HG02840 (cell line): ENCODE data around the gene PCDHGA1.
"Not testable (repeated sequence)": the region's sequence is repeated elsewhere in the genome, so short reads cannot be mapped to it uniquely, and the experiment has no call there.

Experiments used
- ATAC-seq: cut with Tn5 transposase; IDR thresholded peaks from one replicate; pipeline ENCODE4 v1.9.1; 2021; ENCODE audit warnings: mild to moderate bottlenecking, moderate library complexity, moderate number of reproducible peaks; ENCODE audit not compliant: unreplicated experiment, low FRiP score

Gene PCDHGA1

GRCh38 chr5:141375444-141376155 lies 45.3 kb downstream of the PCDHGA1 start:
- ATAC-seq: not testable (repeated sequence)

GRCh38 chr5:141382469-141383294 lies 52.4 kb downstream of the PCDHGA1 start, which contains the start of gene PCDHGA7:
PCDHGA7 (plus strand) TSS chr5:141382742; CDS start chr5:141382900, 158 bp downstream.
- no peak for ATAC-seq

GRCh38 chr5:141383345-141383744 lies 53.0 kb downstream of the PCDHGA1 start:
- ATAC-seq: no peak

- no peak for ATAC-seq
Measured at GRCh38 chr5:141384471-141385267, 54.4 kb downstream of the PCDHGA1 start.

GRCh38 chr5:141387557-141388311 lies 57.4 kb downstream of the PCDHGA1 start, which contains the start of gene PCDHGB4:
PCDHGB4 (plus strand) TSS chr5:141387698; CDS start chr5:141387885, 187 bp downstream.
- ATAC-seq: not testable (repeated sequence)

- ATAC-seq: no peak
Measured at GRCh38 chr5:141388661-141389060, 58.3 kb downstream of the PCDHGA1 start.

GRCh38 chr5:141389153-141390042 lies 59.1 kb downstream of the PCDHGA1 start:
- no peak for ATAC-seq

GRCh38 chr5:141392429-141393198 lies 62.3 kb downstream of the PCDHGA1 start, which contains the start of gene PCDHGA8:
PCDHGA8 (plus strand) TSS chr5:141392633; CDS start chr5:141392814, 181 bp downstream.
- no peak for ATAC-seq

- ATAC-seq: no peak
Measured at GRCh38 chr5:141393267-141393666, 63.0 kb downstream of the PCDHGA1 start.

GRCh38 chr5:141394401-141395187 lies 64.3 kb downstream of the PCDHGA1 start:
- ATAC-seq: not testable (repeated sequence)

GRCh38 chr5:141397756-141398551 lies 67.6 kb downstream of the PCDHGA1 start, which contains the start of gene PCDHGB5:
PCDHGB5 (plus strand) TSS chr5:141397947; CDS start chr5:141398128, 181 bp downstream.
- ATAC-seq: not testable (repeated sequence)

GRCh38 chr5:141398608-141399007 lies 68.3 kb downstream of the PCDHGA1 start:
- no peak for ATAC-seq

- ATAC-seq: no peak
Measured at GRCh38 chr5:141399555-141400258, 69.4 kb downstream of the PCDHGA1 start.

GRCh38 chr5:141402553-141403243 lies 72.4 kb downstream of the PCDHGA1 start, which contains the start of gene PCDHGA9:
PCDHGA9 (plus strand) TSS chr5:141402778; CDS start chr5:141402953, 175 bp downstream.
- ATAC-seq: no peak

GRCh38 chr5:141403387-141403786 lies 73.1 kb downstream of the PCDHGA1 start:
- no peak for ATAC-seq
